GM10266 (cell line): ENCODE results near the gene SLC4A8.

Experiments
- DNase-seq: peaks from one replicate; pipeline ENCODE4 v3.0.0; 2012; ENCODE audit errors: extremely low spot score
- CTCF ChIP-seq: IDR thresholded peaks from 2 replicates; pipeline ENCODE4 v1.5.1; 2012; ENCODE audit warnings: mild to moderate bottlenecking, low read depth; ENCODE audit not compliant: control insufficient read depth, insufficient read depth; ENCODE audit errors: missing control alignments

SLC4A8 gene

GRCh38 chr12:51525518-51525917 lies 100.9 kb downstream of the SLC4A8 start:
- TF ChIP-seq CTCF = no peak
- DNase-seq = no peak

GRCh38 chr12:51527966-51528365 lies 103.3 kb downstream of the SLC4A8 start:
- DNase-seq = no peak
- no peak for TF ChIP-seq CTCF

- no peak for DNase-seq
- no peak for TF ChIP-seq CTCF
Measured at GRCh38 chr12:51528852-51529650, 104.4 kb downstream of the SLC4A8 start.

- no peak for TF ChIP-seq CTCF
- DNase-seq = no peak
Measured at GRCh38 chr12:51529651-51529970, 105.0 kb downstream of the SLC4A8 start.

- no peak for DNase-seq
- TF ChIP-seq CTCF = no peak
Measured at GRCh38 chr12:51530208-51530607, 105.6 kb downstream of the SLC4A8 start.

- TF ChIP-seq CTCF = no peak
- DNase-seq = no peak
Measured at GRCh38 chr12:51531284-51531977, 106.8 kb downstream of the SLC4A8 start.

GRCh38 chr12:51531978-51532497 lies 107.4 kb downstream of the SLC4A8 start:
- peak; percentile 91 for TF ChIP-seq CTCF
- peak; percentile 79 for DNase-seq
